ENCODE data around the gene PASK.

PASK gene

GRCh38 chr2:241091201-241091600 is 58.1 kb downstream of the PASK start:
- Mint-ChIP-seq H3K4me1 (ENCODE audit: low read depth) (peaks cover 15% of the 10 kb centered on the region), H3K27me3 (ENCODE audit: low read depth) (no peaks in the 10 kb centered on the region), H3K4me3 (no peak overlapping the region), H3K36me3 (ENCODE audit: low read depth) (peaks cover 37% of the 10 kb centered on the region), H3K27ac (no peak overlapping the region), H3K9me3 (no peaks in the 10 kb centered on the region)
- DNase-seq (ENCODE audit: low spot score) = no peak

- no peaks in the 10 kb centered on the region for H3K4me1 Mint-ChIP-seq (ENCODE audit: low read depth)
- peaks cover 29% of the 10 kb centered on the region for H3K36me3 Mint-ChIP-seq (ENCODE audit: low read depth)
- no peaks in the 10 kb centered on the region for H3K27me3 Mint-ChIP-seq (ENCODE audit: low read depth)
- DNase-seq (ENCODE audit: low spot score) = no peak
- no peaks in the 10 kb centered on the region for H3K9me3 Mint-ChIP-seq
- no peak overlapping the region for H3K4me3 Mint-ChIP-seq
- no peak overlapping the region for H3K27ac Mint-ChIP-seq
Measured at GRCh38 chr2:241088791-241089732, 60.2 kb downstream of the PASK start.

GRCh38 chr2:241088376-241088775 is 60.9 kb downstream of the PASK start:
- no peaks in the 10 kb centered on the region for H3K4me1 Mint-ChIP-seq (ENCODE audit: low read depth)
- no peaks in the 10 kb centered on the region for H3K9me3 Mint-ChIP-seq
- no peak for DNase-seq (ENCODE audit: low spot score)
- no peak overlapping the region for H3K4me3 Mint-ChIP-seq
- H3K27ac Mint-ChIP-seq = no peak overlapping the region
- no peaks in the 10 kb centered on the region for H3K27me3 Mint-ChIP-seq (ENCODE audit: low read depth)
- peaks cover 27% of the 10 kb centered on the region for H3K36me3 Mint-ChIP-seq (ENCODE audit: low read depth)

- no peak overlapping the region for H3K4me3 Mint-ChIP-seq
- H3K27ac Mint-ChIP-seq = no peak overlapping the region
Measured at GRCh38 chr2:241087420-241088268, 61.6 kb downstream of the PASK start.

GRCh38 chr2:241084856-241085444 is 64.3 kb downstream of the PASK start:
- DNase-seq (ENCODE audit: low spot score) = no peak
- Mint-ChIP-seq H3K9me3 (no peaks in the 10 kb centered on the region), H3K4me3 (no peak overlapping the region), H3K36me3 (ENCODE audit: low read depth) (peaks cover 19% of the 10 kb centered on the region), H3K27me3 (ENCODE audit: low read depth) (no peaks in the 10 kb centered on the region), H3K4me1 (ENCODE audit: low read depth) (no peaks in the 10 kb centered on the region), H3K27ac (no peak overlapping the region)

More at GRCh38 chr2:241087420-241088268, 61.6 kb downstream of the PASK start:
- Mint-ChIP-seq H3K36me3 (ENCODE audit: low read depth) (peaks cover 27% of the 10 kb centered on the region), H3K4me1 (ENCODE audit: low read depth) (no peaks in the 10 kb centered on the region), H3K9me3 (no peaks in the 10 kb centered on the region), H3K27me3 (ENCODE audit: low read depth) (no peaks in the 10 kb centered on the region)
- DNase-seq (ENCODE audit: low spot score) = no peak

- no peak for DNase-seq (ENCODE audit: low spot score)
- Mint-ChIP-seq H3K27ac (no peak overlapping the region), H3K36me3 (ENCODE audit: low read depth) (peaks cover 9% of the 10 kb centered on the region), H3K9me3 (no peaks in the 10 kb centered on the region), H3K27me3 (ENCODE audit: low read depth) (no peaks in the 10 kb centered on the region), H3K4me1 (ENCODE audit: low read depth) (no peaks in the 10 kb centered on the region), H3K4me3 (no peak overlapping the region)
Measured at GRCh38 chr2:241083091-241083415, 66.2 kb downstream of the PASK start.

- no peak overlapping the region for H3K27ac Mint-ChIP-seq
- DNase-seq (ENCODE audit: low spot score) = no peak
- peaks cover 5% of the 10 kb centered on the region for H3K36me3 Mint-ChIP-seq (ENCODE audit: low read depth)
- H3K4me3 Mint-ChIP-seq = no peak overlapping the region
- H3K4me1 Mint-ChIP-seq (ENCODE audit: low read depth) = no peaks in the 10 kb centered on the region
- no peaks in the 10 kb centered on the region for H3K9me3 Mint-ChIP-seq
- no peaks in the 10 kb centered on the region for H3K27me3 Mint-ChIP-seq (ENCODE audit: low read depth)
Measured at GRCh38 chr2:241082341-241083090, 66.8 kb downstream of the PASK start.

GRCh38 chr2:241081643-241082340 is 67.5 kb downstream of the PASK start:
- H3K4me3 Mint-ChIP-seq = no peak overlapping the region
- no peaks in the 10 kb centered on the region for H3K27me3 Mint-ChIP-seq (ENCODE audit: low read depth)
- no peaks in the 10 kb centered on the region for H3K9me3 Mint-ChIP-seq
- H3K4me1 Mint-ChIP-seq (ENCODE audit: low read depth) = no peaks in the 10 kb centered on the region
- H3K36me3 Mint-ChIP-seq (ENCODE audit: low read depth) = peaks cover 5% of the 10 kb centered on the region
- no peak overlapping the region for H3K27ac Mint-ChIP-seq
- no peak for DNase-seq (ENCODE audit: low spot score)

- H3K4me3 Mint-ChIP-seq = no peak overlapping the region
- H3K27ac Mint-ChIP-seq = no peak overlapping the region
- DNase-seq (ENCODE audit: low spot score) = no peak
- no peaks in the 10 kb centered on the region for H3K9me3 Mint-ChIP-seq
- H3K4me1 Mint-ChIP-seq (ENCODE audit: low read depth) = no peaks in the 10 kb centered on the region
- H3K36me3 Mint-ChIP-seq (ENCODE audit: low read depth) = peaks cover 5% of the 10 kb centered on the region
- H3K27me3 Mint-ChIP-seq (ENCODE audit: low read depth) = no peaks in the 10 kb centered on the region
Measured at GRCh38 chr2:241081190-241081642, 68.1 kb downstream of the PASK start.

- no peak for DNase-seq (ENCODE audit: low spot score)
- peaks cover 7% of the 10 kb centered on the region for H3K36me3 Mint-ChIP-seq (ENCODE audit: low read depth)
- no peaks in the 10 kb centered on the region for H3K9me3 Mint-ChIP-seq
- no peaks in the 10 kb centered on the region for H3K4me1 Mint-ChIP-seq (ENCODE audit: low read depth)
- no peak overlapping the region for H3K4me3 Mint-ChIP-seq
- H3K27ac Mint-ChIP-seq = no peak overlapping the region
- no peaks in the 10 kb centered on the region for H3K27me3 Mint-ChIP-seq (ENCODE audit: low read depth)
Measured at GRCh38 chr2:241080405-241081189, 68.7 kb downstream of the PASK start.

- H3K27ac Mint-ChIP-seq = no peak overlapping the region
Measured at GRCh38 chr2:241074901-241075540, 74.3 kb downstream of the PASK start.

More at GRCh38 chr2:241074901-241075540, 74.3 kb downstream of the PASK start:
- Mint-ChIP-seq H3K36me3 (ENCODE audit: low read depth) (peaks cover 2% of the 10 kb centered on the region), H3K4me1 (ENCODE audit: low read depth) (no peaks in the 10 kb centered on the region), H3K9me3 (no peaks in the 10 kb centered on the region), H3K27me3 (ENCODE audit: low read depth) (no peaks in the 10 kb centered on the region), H3K4me3 (no peak overlapping the region)
- DNase-seq (ENCODE audit: low spot score) = no peak

Measured in T-helper 2 cell treated with Interferon-gamma antibody and Interleukin-4, amounts not matched to agents 5 μg/mL and 100 μg/mL, for 36 hours (primary cell).